GM12892 (cell line): ENCODE data around the gene RNU1-2.
"Not testable (repeated sequence)": the region's sequence is repeated elsewhere in the genome, so short reads cannot be mapped to it uniquely, and the experiment has no call there.

Source experiments
- DNase-seq: peaks from one replicate; pipeline ENCODE4 v3.0.0; 2011; ENCODE audit not compliant: insufficient read length
- FAIRE-seq: peaks from 2 replicates; lab custom pipeline; 2011; peaks lifted over from hg19 to GRCh38; lab: Jason Lieb, UNC
- POLR2A ChIP-seq: IDR thresholded peaks from 2 replicates; pipeline ENCODE4 v1.6.1; 2011; ENCODE audit warnings: low read depth, low read length, control low read depth
- POLR2AphosphoS5 ChIP-seq: IDR thresholded peaks from 2 replicates; pipeline ENCODE4 v1.6.1; 2011; ENCODE audit warnings: low read depth, low read length, control low read depth
- TAF1 ChIP-seq: IDR thresholded peaks from 2 replicates; pipeline ENCODE4 v1.6.1; 2011; ENCODE audit warnings: low read depth, mild to moderate bottlenecking, control low read depth, low read length, borderline replicate concordance

Gene RNU1-2

GRCh38 chr1:16900751-16901150 lies 5.0 kb downstream of the RNU1-2 start:
- FAIRE-seq (no peak), DNase-seq (no peak)
- TF ChIP-seq POLR2AphosphoS5 (no peak), TAF1 (no peak), POLR2A (no peak)

- FAIRE-seq, DNase-seq: not testable (repeated sequence)
Measured at GRCh38 chr1:16901371-16901770, 5.6 kb downstream of the RNU1-2 start.

DNA sequence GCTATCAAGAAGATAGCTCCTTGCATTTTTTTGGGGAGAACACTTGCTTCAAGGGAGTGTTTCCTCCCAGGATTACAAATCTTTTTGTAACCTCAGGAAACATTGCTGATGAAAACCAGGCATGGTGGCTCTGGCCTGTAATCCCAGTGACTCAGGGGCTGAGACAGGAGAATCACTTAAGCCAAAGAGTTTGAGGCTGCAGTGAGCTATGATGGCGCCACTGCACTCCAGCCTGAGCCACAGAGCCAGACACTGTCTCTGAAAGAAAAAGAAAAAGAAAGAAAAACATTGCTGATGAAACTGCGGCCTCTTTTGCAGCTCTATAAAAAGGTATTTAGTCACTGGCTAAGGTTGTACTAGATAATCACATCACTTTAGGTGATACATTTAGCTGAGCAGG lies 7.3 kb downstream of the RNU1-2 start:
- TF ChIP-seq TAF1 (no peak), POLR2AphosphoS5 (no peak), POLR2A (no peak)
- FAIRE-seq = no peak
- DNase-seq = no peak

DNA sequence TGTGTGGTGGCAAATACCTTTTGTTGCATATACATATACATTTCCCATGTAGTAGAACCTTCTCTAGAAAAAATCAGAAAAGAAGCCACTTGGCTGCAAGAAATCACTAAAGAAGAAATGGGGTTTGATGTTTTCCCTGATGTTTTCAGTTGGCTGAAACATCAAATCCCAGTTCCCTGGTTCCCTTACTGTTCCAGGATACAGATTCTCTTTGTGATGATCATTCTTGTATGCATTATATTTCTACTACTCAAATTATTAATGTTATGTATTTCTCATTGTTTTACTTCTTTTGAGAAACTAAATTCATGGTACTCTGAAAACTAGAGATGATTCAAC lies 7.6 kb downstream of the RNU1-2 start:
- FAIRE-seq = no peak
- no peak for DNase-seq
- TF ChIP-seq POLR2AphosphoS5 (no peak), POLR2A (no peak), TAF1 (no peak)

- FAIRE-seq (peak; percentile 94), DNase-seq (peak; percentile 78)
- no peak for TF ChIP-seq POLR2AphosphoS5
Measured at GRCh38 chr1:16904560-16905109, 8.9 kb downstream of the RNU1-2 start.

DNA sequence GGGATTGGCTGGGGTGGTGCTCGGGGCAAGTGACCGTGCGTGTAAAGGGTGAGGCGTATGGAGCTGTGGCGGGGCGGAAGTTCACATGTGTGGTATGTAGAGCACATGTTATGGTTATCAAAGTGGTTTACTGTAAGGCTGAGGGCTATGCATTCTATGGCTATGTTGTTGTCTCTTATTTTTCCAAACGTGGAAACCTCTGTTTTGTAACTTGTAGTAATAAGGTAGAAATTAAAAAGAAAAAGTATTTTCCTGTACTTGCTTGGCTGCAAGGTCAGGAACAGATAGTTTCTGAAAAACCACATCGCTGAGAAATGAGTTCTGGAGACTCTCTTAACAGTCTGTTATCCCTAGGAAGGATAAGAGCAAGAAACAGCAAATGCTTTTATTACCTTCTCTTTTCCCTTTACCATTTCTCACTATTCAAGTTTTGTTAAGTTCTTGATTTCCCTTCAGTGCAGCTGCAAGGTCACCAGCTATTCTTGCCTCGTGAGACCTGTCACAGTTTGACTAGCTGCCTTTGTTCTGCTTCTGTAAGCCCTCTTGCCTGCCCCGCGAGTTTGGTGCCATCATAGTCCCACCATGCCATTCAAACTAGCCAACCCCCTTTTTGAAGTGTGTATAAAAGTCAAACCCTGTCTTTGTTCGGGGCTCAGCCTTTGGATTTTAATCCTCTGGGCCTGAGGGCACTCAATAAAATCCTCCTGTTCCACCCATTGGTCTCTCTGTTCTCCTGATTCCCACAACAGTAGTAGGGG lies 9.5 kb downstream of the RNU1-2 start:
- peak; percentile 100 for TF ChIP-seq POLR2A
- peak; percentile 100 for TF ChIP-seq POLR2AphosphoS5
- 0 out of 2 replicates have a peak, but pooled peaks have one; percentile 10 for TF ChIP-seq TAF1
- FAIRE-seq = no peak
- peak; percentile 17 for DNase-seq

GRCh38 chr1:16905868-16906702 lies 10.3 kb downstream of the RNU1-2 start:
- DNase-seq (no peak), FAIRE-seq (no peak)
- TF ChIP-seq POLR2A = no peak
- TF ChIP-seq POLR2AphosphoS5 = no peak
- no peak for TF ChIP-seq TAF1

GRCh38 chr1:16906873-16907272 lies 11.1 kb downstream of the RNU1-2 start:
- DNase-seq = no peak
- FAIRE-seq = no peak
- TF ChIP-seq POLR2A (no peak), POLR2AphosphoS5 (no peak), TAF1 (no peak)

DNA sequence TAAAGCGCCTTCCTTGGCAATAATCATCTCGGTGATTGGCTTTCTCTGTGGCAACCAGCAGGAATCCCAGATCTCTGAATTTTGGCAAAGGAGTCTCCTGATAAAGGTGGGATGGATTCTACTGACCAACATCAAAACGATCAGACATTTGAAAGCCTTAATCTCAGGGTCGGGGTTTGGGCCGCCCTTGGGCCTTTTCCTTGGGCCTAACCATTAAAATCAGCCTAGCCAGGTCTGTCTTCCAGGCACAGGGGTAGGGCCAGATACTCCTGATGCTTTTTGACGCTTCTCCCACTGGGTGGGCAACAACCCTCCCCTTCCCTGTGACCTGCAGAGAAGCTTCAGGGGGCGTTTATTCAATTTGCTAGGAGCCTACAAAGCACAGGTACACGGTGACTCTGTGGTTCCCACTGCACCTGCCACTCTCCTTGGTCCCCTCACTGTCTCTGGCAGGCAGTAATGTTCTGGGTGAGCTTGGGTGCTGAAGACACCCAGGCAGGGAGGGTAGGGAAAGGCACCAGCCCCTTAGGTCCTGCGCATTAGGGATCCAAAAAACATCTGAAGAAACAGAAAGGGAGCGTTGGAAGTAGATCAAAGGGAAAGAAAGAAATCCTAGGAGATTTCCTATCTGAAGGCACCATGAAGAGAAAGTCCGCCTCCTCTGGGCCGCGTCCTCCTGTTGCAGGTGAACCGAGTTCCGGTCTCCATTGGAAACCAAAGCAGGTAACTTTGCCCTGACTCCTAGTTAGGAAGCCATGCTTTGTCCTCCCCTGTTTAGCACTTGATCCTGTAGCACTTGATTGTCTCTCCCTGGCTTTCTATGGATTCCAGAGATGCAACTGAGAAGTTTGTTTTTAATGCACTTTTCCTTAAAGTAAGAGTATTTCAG lies 12.3 kb downstream of the RNU1-2 start:
- FAIRE-seq (no peak), DNase-seq (no peak)
- TF ChIP-seq POLR2AphosphoS5 (no peak), TAF1 (no peak), POLR2A (no peak)

- peak; percentile 14 for FAIRE-seq
- DNase-seq = not testable (repeated sequence)
Measured at GRCh38 chr1:16911851-16912721, 16.3 kb downstream of the RNU1-2 start.

GRCh38 chr1:16912742-16913141 lies 17.0 kb downstream of the RNU1-2 start:
- FAIRE-seq, DNase-seq: not testable (repeated sequence)
